GM12872 (cell line): ENCODE measurements around the gene CCDC174.

ENCODE experiments used
- TF ChIP-seq, protein P1 (sequence below): IDR thresholded peaks from 3 replicates; pipeline ENCODE4 v1.5.1; 2011; ENCODE audit warnings: low read depth, mild to moderate bottlenecking, low read length, moderate library complexity; ENCODE audit not compliant: insufficient read depth

The CCDC174 gene

DNA sequence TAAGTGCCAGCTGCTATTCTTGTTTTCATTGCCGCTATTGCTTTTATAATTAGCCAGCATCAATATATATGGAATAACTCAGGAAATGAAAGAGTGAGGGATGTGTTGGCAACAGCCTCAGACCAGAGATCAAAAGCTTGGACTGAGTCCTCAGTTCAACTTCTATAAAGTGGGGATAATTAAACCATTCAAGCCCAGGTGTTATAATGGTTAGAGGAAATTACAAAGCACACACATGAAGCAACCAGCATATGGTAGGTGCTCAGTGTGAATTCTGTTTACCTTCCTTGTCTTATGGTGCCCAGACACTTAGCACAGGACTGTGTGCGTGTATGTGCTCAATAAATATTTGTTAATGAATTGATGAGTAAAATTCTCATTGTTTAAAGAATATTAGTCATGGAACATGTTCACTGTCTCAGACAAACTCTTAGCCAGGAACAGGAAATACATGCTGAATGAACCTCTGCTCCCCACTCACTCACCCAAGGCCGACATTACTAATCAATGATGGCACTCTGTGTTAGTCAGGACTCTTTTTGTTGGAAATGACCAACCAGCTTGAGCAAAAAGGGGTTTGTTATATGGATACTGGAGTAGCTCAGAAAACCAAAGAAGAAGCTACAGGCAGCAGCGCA lies 16.7 kb upstream of the CCDC174 start:
- TF ChIP-seq, protein P1, sequence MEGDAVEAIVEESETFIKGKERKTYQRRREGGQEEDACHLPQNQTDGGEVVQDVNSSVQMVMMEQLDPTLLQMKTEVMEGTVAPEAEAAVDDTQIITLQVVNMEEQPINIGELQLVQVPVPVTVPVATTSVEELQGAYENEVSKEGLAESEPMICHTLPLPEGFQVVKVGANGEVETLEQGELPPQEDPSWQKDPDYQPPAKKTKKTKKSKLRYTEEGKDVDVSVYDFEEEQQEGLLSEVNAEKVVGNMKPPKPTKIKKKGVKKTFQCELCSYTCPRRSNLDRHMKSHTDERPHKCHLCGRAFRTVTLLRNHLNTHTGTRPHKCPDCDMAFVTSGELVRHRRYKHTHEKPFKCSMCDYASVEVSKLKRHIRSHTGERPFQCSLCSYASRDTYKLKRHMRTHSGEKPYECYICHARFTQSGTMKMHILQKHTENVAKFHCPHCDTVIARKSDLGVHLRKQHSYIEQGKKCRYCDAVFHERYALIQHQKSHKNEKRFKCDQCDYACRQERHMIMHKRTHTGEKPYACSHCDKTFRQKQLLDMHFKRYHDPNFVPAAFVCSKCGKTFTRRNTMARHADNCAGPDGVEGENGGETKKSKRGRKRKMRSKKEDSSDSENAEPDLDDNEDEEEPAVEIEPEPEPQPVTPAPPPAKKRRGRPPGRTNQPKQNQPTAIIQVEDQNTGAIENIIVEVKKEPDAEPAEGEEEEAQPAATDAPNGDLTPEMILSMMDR: no peak

DNA sequence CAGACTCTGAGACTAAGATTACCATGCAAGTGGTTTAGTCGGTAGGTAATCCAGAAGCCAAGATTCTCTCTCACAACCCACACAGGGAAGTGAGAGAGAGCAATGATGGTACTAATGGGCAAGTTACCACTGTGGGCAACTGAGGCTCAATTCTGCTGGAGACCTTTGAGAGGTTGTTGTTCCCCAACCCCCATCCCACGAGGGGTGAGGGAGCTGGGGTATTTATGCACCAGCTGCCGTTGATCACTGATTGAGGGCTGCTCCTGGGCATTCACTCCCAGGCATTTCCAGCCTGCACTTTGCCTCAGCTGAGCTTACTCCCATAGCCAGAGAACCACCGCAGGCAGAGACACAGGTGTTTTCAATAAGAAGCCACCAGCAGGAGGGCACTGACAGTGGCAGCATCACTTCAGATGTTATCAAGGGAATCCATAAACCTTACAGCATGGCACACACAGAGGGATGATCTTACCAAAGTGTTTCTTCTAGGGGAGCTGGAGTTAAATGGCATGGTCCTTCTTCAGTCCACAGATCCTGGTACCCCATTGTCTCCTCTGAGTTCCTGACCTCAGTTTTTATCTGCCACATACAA lies 15.0 kb upstream of the CCDC174 start:
- TF ChIP-seq, protein P1: no peak

- TF ChIP-seq, protein P1: no peak
Observed at GRCh38 chr3:14640157-14640562, 11.4 kb upstream of the CCDC174 start.

- TF ChIP-seq, protein P1: no peak
Observed at GRCh38 chr3:14640734-14641133, 10.8 kb upstream of the CCDC174 start.

GRCh38 chr3:14641346-14641745 lies 10.2 kb upstream of the CCDC174 start:
- TF ChIP-seq, protein P1: no peak

DNA sequence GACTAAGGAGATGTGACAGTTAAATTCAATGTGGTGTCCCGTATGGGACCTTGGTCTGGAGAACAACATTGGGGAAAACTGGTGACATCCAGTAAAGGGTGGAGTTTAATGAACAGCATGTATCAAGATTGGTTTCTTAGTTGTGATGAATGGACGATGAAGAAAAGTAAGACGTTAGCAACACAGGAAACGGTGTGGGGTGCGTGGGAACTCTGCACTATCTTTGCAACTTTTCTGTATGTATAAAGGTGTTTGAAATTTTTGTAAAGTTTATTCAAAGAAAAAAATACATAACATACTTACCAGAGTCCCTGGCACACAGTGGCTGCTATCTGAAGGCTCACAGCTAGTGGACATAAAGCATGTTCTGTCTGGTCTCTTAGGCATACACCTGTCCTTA lies 6.1 kb upstream of the CCDC174 start:
- TF ChIP-seq, protein P1: no peak

DNA sequence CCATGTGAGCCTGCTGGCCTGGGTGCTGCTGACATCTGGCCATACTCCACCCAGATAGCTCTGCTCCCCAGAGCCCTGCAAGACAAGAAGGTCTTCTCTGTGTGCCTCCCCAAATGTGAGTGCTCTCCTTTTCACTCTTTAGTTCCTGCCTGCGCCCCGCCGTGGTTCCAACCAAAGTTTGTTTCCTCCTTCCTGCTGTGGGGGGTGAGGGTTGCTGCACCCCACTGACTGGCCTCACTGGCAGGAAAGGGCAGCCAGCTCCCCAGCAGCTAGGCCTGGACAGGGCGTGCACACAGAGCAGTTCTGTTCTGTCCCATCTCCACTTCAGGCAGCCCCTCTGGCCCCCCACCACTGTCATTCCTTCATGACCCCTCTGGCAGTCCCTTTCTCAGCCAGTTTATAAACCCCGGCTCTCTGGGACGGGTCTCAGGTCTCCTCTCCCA lies 5.4 kb upstream of the CCDC174 start:
- TF ChIP-seq, protein P1: no peak
